ENCODE results near the gene EFNA5. TPM values are rescaled to one million over a fixed set of nuclear protein-coding genes. Genes with fewer than 3 reads are reported as not detected.

Gene EFNA5
- total and polyA plus RNA-seq, 2 of the 13 experiments (the other 11 are each of a cell fraction or from before 2014, with no cell fraction given) = not detected

GRCh38 chr5:107365320-107366109 lies 305.2 kb downstream of the EFNA5 start (continued):
- no peak for TF ChIP-seq ARID5B (CRISPR knock-in tag; IDR thresholded peaks at IDR 0.05)

GRCh38 chr5:107364443-107365319 lies 306.1 kb downstream of the EFNA5 start:
- no peak for DNase-seq (ENCODE audit: low spot score)
- POLR2A ChIA-PET = no interaction called here
- Histone ChIP-seq H3K36me3 (replicated peaks in 1 of 2; ENCODE audit: control insufficient read depth in 1 of 2, insufficient read depth in 2 of 2, low read length in 2 of 2) (no peaks in the 10 kb centered on the region), H3K4me2 (ENCODE audit: low read depth, low read length) (no peak overlapping the region), H3K79me2 (ENCODE audit: insufficient read depth, low read length) (no peaks in the 10 kb centered on the region), H3K27me3 (ENCODE audit: control insufficient read depth in 1 of 2, insufficient read depth in 2 of 2, low read length in 2 of 2) (no peaks in the 10 kb centered on the region), H3K9ac (ENCODE audit: insufficient read depth, low read depth, low read length) (no peak overlapping the region), H3K27ac (ENCODE audit: extremely low read length, insufficient read depth, low read length) (no peak overlapping the region), H2AFZ (ENCODE audit: low read length) (no peak overlapping the region), H3K4me3 (replicated peaks in 1 of 3; ENCODE audit: insufficient read depth in 1 of 3, low read depth in 2 of 3, low read length in 3 of 3) (no peak overlapping the region), H4K20me1 (ENCODE audit: insufficient read depth, low read length) (no peaks in the 10 kb centered on the region), H3K9me3 (ENCODE audit: low read length) (no peaks in the 10 kb centered on the region), H3K4me1 (ENCODE audit: insufficient read depth, low read length) (no peaks in the 10 kb centered on the region)
- CTCF ChIA-PET (ENCODE audit: low intra/inter-chr PET ratio, low total read pairs) = no interaction called here
- in situ Hi-C loops (cut with HindIII; ENCODE audit: extremely low pct_ligation_motif_present, low pct_unique_long_range_greater_than_20kb) (no loop called here), intact Hi-C loops (cut with micrococcal nuclease; ENCODE audit: unreplicated experiment) (no loop called here)
- no peak for ATAC-seq
- WGBS (ENCODE audit: low lambda C conversion rate) = 0% methylated on average over 2 of the region's 2 CpGs
- no peak for FAIRE-seq
- no TSS peak for BruUV-seq (replicated peaks)
- TF ChIP-seq POLR2A (IDR thresholded peaks at IDR 0.05; ENCODE audit: insufficient read depth in 1 of 2, low read depth in 2 of 2, low read length in 2 of 2) (no peak), KIAA2018 (CRISPR knock-in tag; IDR thresholded peaks at IDR 0.05; ENCODE audit: borderline replicate concordance) (no peak), ZNF44 (CRISPR knock-in tag; IDR thresholded peaks at IDR 0.05) (no peak)

Data from HepG2 (cell line).